GM21423 (cell line): ENCODE measurements around the gene EPDR1.

Source experiments
- ATAC-seq: cut with Tn5 transposase; IDR thresholded peaks from one replicate; pipeline ENCODE4 v1.9.1; 2021; ENCODE audit warnings: mild to moderate bottlenecking, moderate library complexity; ENCODE audit not compliant: unreplicated experiment

The EPDR1 gene

DNA sequence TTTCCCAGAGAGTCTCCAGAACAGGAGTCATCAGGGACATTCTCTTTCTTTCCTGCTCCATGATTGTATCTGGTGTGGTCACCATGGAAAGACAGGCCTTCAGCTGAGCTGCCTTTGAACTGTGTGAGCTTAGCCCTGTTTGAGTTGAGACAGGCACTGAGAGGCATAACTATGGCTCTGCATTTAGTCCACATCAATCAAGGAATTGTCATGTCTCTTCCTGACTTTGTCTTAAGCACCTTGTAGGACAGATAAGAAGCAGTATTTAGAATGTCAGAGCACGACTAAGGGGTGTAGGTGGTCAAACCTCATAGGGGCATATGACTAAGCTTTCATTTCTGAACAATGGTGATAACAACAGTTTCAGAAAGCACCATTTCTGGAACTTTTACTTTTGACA, 53.5 kb downstream of the EPDR1 start:
- no peak for ATAC-seq

DNA sequence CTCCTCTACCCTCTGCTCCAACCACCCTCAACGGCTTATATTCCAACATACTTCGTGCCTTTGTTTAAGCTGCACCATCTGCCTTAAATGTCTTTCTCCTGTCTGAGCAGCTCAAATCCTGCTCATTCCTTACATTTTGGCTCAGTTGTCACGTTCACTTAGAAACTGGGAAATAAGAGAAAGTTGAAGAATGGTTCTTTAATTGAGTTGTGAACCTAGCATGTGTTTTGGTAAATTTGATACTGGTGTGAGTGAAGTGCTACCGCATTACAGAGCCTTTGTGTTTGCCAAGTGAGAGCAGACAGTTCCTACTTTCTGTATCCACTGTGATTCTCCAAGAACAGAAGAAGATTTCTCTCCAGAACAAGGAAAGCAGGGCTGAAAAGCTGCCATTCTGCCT, 54.3 kb downstream of the EPDR1 start:
- no peak for ATAC-seq

DNA sequence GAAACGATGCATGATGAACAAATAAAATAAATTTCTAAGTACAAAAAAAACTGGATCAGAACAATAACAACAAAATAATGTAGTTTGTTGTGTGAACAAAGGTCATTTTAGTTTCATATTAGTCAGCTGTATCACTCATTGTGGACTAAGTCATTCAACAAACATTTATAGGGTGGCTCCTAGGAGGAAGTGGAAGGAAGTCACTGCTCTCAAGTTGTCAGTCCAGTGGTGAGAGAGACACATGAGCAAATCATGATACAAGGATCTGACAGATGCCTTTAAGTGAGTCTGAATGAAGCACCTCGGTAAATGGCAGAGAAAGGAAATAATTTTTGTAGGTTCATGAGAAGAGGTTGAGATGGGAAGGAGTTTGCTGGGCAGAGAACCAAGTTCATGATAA, 56.8 kb downstream of the EPDR1 start:
- no peak for ATAC-seq

DNA sequence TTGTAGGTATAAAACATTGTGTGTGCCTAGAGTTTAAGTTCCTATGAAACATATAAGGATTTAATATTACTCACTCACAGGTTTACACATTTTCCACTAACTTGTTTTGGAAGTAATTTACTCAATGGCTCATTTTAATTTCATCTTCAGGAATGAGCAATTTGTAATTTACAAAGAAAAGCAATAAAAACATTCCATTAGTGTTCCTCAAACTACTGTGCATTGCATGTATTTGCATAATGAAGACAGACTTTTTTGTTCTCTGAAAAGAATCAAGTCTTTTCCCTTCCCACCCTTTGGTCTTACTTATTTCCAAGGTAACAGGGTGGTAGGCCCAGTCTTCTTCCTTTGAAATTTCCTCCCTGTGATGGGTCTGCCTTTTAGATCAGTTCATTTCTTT, 61.2 kb downstream of the EPDR1 start:
- no peak for ATAC-seq

DNA sequence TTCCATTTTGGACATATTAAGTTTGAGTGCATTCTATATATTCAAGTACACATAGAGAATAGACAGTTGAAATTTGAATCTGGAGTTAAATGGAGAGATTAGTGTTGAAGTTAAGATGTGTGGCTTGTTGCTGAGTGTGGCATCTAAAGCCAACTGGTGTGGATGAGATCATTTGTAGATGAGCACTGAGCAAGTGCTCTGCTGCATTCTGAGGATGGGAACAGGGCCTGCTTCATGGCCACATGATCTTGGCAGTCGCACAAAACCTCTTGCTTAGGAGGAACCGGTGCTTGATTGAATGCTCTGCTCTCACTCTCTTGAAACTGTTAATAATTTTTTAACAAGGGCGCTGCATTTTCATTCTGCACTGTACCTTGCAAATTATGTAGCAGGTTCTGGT, 62.0 kb downstream of the EPDR1 start:
- ATAC-seq, result no peak

DNA sequence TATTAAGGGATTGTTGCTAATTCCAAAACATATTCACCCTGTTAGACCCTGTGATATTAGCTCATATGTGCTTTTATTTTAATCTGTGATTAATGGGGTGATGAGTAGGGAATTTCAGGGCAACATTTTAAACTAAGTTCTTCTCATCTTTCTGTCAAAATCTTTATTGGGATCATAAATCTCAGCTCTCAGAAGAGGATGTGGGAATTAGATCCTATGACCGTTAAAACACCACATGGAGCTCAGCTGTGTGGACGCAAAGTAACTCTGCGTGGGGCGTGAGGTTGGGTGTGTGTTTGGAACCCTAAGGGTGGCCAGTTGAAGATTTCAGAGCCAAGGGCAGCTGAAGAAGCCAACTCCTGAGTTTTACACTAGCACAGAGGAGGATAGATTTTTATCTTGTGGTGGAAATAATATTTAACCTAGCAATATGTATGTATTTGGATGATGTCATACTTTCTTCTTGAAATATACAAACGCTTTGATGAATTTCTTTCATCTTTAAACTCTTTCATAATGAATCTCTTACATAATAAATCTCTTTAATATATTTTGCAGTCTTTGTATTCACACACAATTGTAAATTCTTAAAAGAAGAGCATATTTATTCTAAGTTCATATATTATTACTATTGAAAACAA, 64.4 kb downstream of the EPDR1 start:
- no peak for ATAC-seq

DNA sequence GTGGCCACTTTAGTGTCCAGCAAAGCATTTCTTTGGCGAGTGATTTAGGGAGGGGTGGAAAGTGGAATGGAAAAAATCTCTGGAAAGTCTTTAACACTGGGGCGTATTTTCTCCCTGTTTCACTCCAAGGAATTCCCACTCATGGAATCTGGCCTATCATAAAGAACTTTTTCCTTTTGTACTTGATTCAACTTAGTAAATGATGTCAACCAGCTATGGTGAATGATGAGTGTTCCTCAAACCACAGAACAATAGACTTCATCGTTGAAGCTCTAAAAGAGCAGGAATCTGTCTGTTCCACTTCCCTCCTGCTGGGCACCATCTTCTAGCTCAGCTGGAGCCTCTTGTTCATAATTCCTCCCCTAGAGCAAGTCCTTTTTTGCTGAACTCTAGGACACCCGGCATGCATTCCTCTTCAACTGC, 66.5 kb downstream of the EPDR1 start:
- ATAC-seq, result no peak

DNA sequence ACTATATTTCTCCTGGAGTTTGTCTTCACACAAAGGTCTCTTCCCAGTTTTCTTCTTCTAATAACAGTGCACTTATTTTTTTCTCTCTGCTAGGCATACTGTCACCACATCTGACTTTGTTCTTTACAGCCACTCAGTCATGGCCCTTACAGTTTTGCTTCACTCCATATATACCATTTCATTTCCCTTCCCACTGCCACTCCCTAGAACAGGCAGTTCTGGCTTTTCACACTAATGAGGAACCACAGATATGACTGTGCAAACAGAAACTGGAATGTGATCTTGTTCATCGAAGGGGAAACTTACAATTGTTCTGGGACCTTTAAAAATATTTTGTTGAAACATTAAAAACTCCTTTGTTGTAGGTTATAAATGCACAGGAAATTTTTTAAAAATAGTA, 67.3 kb downstream of the EPDR1 start:
- ATAC-seq, result no peak

DNA sequence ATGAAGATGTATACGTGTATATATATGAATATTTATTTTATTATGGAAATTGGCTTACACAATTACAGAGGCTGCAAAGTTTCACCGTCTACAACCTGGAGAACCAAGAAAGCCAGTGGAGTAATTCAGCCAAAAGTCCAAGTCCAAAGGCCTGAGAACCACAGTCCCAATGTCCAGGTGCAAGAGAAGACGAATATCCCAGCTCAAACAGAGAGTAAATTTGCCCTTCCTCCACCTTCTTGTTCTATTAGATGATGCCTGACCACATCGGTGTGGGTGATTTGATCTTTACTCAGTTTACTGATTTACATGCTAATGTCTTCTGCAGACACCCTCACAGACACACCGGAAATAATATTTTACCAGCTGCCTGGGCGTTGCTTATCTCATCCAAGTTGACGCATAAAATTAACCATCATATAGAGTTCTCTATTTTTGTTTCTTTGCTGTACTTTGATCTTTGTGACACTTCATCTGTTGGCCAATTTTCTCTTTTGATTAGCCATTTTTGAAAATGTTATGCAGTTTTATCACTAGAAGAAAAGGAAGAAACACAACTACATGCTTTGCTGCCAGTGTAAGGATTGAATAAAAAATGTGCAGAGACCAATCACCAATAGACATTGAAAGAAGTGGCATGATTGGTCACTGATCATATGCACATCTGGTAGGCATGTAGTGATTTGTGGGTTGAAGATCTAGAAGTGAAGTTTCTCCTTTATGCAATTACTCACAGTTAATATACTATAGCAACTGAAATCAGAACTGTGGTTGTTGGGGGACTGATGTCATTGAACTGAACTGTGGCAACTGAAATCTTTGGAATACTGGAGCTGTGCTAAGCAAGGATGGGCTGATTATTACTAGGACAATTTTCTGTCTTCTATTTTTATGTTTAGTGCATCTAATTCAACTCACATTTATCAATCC, 68.5 kb downstream of the EPDR1 start:
- ATAC-seq, result no peak

DNA sequence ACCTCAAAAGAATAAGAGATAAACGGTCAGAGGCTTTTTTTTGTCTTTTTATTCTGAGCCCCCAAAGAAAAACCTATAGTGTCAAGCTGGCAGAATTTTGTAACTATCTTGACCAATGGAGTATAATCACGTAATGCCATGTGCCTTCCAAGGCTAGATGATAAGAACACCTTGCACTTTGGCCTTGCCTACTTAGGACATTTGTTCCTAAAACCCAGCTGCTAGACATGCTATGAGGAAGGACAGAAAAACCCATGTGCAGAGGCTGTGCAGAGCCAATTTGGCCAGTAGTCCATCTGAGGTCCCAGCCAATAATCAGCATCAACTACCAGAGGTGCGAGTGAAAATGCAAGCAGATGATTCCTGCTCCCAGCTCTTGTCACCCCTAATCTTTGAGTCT, 69.9 kb downstream of the EPDR1 start:
- ATAC-seq, result no peak

DNA sequence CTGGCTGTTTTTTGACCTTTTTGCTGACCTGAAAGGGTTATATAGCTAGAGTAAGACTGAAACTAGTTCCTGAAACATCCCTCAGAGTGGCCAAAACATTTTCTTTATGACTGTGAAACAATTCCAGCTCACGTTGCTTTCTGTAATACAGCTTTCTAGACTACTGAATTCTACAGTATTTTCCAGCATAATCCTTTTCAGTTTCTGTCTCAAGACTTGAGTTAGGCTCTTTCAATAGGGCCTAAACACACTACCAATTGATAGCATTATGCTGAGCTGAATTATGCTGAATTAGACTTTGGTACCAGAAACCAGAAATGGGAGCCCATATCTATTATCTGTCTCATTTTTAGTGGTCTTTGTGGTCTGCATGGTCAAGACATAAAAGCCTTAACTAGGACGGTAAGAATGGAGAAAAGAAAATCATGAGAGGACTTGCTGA, 72.6 kb downstream of the EPDR1 start:
- ATAC-seq, result no peak

DNA sequence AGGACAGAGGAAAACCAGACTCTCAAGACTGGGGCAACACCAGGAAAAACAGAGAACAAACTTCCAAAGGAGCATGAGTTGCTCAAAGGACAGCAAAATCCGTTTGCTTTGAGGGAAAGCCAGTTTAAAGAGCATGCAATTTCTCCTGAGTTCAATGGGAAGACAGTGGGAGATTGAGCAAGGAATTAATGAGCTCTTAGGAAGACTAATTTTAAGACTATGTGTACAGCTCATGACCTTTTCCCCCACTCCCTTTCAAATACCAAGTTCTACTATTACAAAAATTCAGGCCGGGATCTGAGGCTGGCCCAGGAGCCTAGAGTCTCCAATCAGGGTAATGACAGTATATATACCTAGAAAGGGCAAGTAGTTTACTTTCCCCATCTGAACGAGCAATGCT, 79.2 kb downstream of the EPDR1 start:
- no peak for ATAC-seq

DNA sequence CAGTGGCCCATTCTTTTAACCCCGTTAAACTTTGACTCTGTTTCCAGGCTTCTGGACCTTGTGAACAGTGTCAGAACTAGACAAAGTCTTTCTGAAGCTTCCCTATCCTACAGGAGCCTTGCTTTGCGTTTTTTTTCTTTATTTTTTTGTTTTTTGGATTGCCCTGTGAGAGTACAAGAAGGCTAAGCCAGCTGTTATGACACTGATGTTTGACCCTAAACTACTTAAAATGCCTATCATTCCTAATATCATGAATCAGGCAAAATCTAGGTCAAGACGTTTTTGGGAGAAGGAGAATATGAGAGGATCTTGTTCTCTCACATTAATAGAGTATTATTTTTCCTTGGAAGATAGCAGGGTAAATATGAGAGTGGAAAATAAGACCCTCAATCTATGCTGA, 79.8 kb downstream of the EPDR1 start:
- ATAC-seq, result no peak
